Esophagus muscularis mucosa (tissue), 3 donors: ENCODE measurements around the gene ANKRD44.

ENCODE experiments used
- CTCF ChIP-seq, 3 experiments: fragments of 200-600 bp in 2 of 3; fragments of 450-650 bp in 1 of 3; sonication (generic) in 2 of 3; IDR thresholded peaks; one replicate each; pipeline ENCODE4 v1.5.1; 2017 to 2019; ENCODE audit warnings: antibody characterized with exemption in 3 of 3, mild to moderate bottlenecking in 2 of 3, moderate library complexity in 1 of 3
- POLR2AphosphoS5 ChIP-seq, 2 donors: sonication (generic); formaldehyde crosslinking; IDR thresholded peaks; one replicate each; pipeline ENCODE4 v1.6.1; 2017; ENCODE audit warnings: antibody characterized with exemption in 2 of 2

- TF ChIP-seq CTCF (IDR thresholded peaks at IDR 0.05) (no peak), POLR2AphosphoS5 (IDR thresholded peaks at IDR 0.05) (no peak)
Measured at GRCh38 chr2:197181491-197181890, 129.1 kb downstream of the ANKRD44 start.
